MM.1S (cell line): Measurements from ENCODE around the gene DTX4.

Experiments used
- DNase-seq: peaks from one replicate; pipeline ENCODE4 v3.0.0-alpha.2; 2015
- H2AFZ ChIP-seq: fragments of 300-600 bp; sonication (generic); 2 replicates; pipeline ENCODE4 v1.6.0; 2016; ENCODE audit warnings: antibody characterized with exemption, low read length
- H3F3A ChIP-seq: fragments of 300-600 bp; sonication (generic); 2 replicates; pipeline ENCODE4 v1.6.1; 2016; ENCODE audit warnings: mild to moderate bottlenecking, antibody characterized with exemption, low read length, moderate library complexity, mixed read lengths; ENCODE audit not compliant: insufficient read depth
- H3K27ac ChIP-seq: fragments of 300-600 bp; sonication (generic); 2 replicates; pipeline ENCODE4 v1.5.1; 2016; ENCODE audit warnings: mild to moderate bottlenecking, low read length
- H3K27me3 ChIP-seq: fragments of 300-600 bp; sonication (generic); replicated peaks from 2 replicates; pipeline ENCODE4 v1.6.0; 2016; ENCODE audit warnings: low read length; ENCODE audit not compliant: insufficient read depth
- H3K36me3 ChIP-seq: fragments of 300-600 bp; sonication (generic); replicated peaks from 2 replicates; pipeline ENCODE4 v1.6.1; 2016; ENCODE audit warnings: mild to moderate bottlenecking, low read length, mixed read lengths; ENCODE audit not compliant: insufficient read depth
- H3K4me1 ChIP-seq: fragments of 300-600 bp; sonication (generic); 2 replicates; pipeline ENCODE4 v1.6.1; 2016; ENCODE audit warnings: low read length, mixed read lengths
- H3K4me2 ChIP-seq: fragments of 300-600 bp; sonication (generic); 2 replicates; pipeline ENCODE4 v1.6.0; 2016; ENCODE audit warnings: low read depth, low read length
- H3K4me3 ChIP-seq: fragments of 300-600 bp; sonication (generic); 2 replicates; pipeline ENCODE4 v1.5.1; 2016; ENCODE audit warnings: low read length, mixed read lengths
- H3K79me2 ChIP-seq: fragments of 300-600 bp; sonication (generic); 2 replicates; pipeline ENCODE4 v1.6.1; 2016; ENCODE audit warnings: mixed run types, low read length, mixed read lengths
- H3K9ac ChIP-seq: fragments of 300-600 bp; sonication (generic); 2 replicates; pipeline ENCODE4 v1.6.1; 2016; ENCODE audit warnings: low read length, mixed read lengths
- H3K9me2 ChIP-seq: fragments of 300-600 bp; sonication (generic); replicated peaks from 2 replicates; pipeline ENCODE4 v1.6.1; 2016; ENCODE audit warnings: mild to moderate bottlenecking, low read length, mixed read lengths; ENCODE audit not compliant: insufficient read depth
- H3K9me3 ChIP-seq: fragments of 300-600 bp; sonication (generic); replicated peaks from 2 replicates; pipeline ENCODE4 v1.6.1; 2016; ENCODE audit warnings: mild to moderate bottlenecking, low read length, mixed read lengths; ENCODE audit not compliant: insufficient read depth
- H4K20me1 ChIP-seq: fragments of 300-600 bp; sonication (generic); 2 replicates; pipeline ENCODE4 v1.6.1; 2016; ENCODE audit warnings: mild to moderate bottlenecking, low read length, moderate library complexity, mixed read lengths; ENCODE audit not compliant: insufficient read depth
- CTCF ChIP-seq: fragments of 300-600 bp; sonication (generic); IDR thresholded peaks from 2 replicates; pipeline ENCODE4 v1.5.1; 2016; ENCODE audit warnings: antibody characterized with exemption, low read length, mixed read lengths
- EZH2 ChIP-seq: fragments of 300-600 bp; sonication (generic); optimal IDR thresholded peaks from 2 replicates; pipeline ENCODE3; 2017; ENCODE audit warnings: low read depth, mild to moderate bottlenecking, antibody characterized with exemption, low read length, mixed read lengths
- EZH2phosphoT487 ChIP-seq: fragments of 300-600 bp; sonication (generic); IDR thresholded peaks from 2 replicates; pipeline ENCODE4 v1.6.1; 2018; ENCODE audit warnings: antibody characterized with exemption, low read length

DTX4 gene

DNA sequence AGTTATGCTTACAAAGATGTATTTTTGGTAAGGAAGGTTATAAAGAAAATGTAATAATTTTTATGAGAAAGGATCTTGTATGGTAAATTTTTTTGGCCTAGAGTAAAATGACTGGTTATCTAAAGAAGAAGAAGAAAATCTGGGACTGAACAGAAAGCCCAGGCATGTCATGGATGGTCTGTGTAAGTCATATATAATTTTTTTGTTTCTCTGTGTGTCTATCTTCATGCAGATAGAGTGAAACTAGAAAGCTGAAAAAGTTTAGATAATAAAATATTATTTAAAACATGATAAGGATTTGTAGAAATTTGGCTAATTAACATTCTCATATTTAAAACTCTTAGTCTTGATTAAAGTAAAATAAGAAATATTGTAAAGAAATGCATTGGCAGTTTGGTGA lies 68.4 kb downstream of the DTX4 start:
- DNase-seq = no peak
- H3F3A ChIP-seq = no peaks in the 10 kb centered on the region
- H3K9me2 ChIP-seq = no peaks in the 10 kb centered on the region
- no peak overlapping the region for H3K4me2 ChIP-seq
- no peaks in the 10 kb centered on the region for H3K9me3 ChIP-seq
- H3K27me3 ChIP-seq = no peaks in the 10 kb centered on the region
- H3K36me3 ChIP-seq = no peaks in the 10 kb centered on the region
- no peaks in the 10 kb centered on the region for H4K20me1 ChIP-seq
- no peaks in the 10 kb centered on the region for H3K79me2 ChIP-seq
- no peaks in the 10 kb centered on the region for H3K4me1 ChIP-seq
- H3K4me3 ChIP-seq = no peak overlapping the region
- H2AFZ ChIP-seq = no peak overlapping the region
- H3K27ac ChIP-seq = no peak overlapping the region
- no peak overlapping the region for H3K9ac ChIP-seq
- no peak for TF ChIP-seq CTCF
- TF ChIP-seq EZH2 = no peak
- TF ChIP-seq EZH2phosphoT487 = no peak

DNA sequence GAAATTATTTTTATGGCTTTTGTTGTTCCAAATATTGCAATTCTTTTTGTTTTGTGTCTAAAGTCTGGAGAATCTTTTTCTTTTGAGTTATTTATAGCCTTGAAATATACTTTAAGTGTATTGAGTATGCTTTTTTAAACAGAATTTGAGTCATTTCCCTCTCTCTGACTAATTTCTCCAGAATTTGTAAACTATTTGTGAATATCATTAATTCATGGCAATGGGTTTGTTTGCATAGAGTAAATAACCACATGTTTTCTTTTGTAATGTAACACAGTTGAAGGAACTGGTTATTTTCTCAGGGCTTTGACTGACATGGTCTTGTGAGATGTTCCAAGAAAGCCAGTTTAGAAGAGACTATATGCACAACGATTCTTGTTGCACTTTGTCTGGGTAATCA lies 71.7 kb downstream of the DTX4 start:
- Histone ChIP-seq H3K79me2 (no peaks in the 10 kb centered on the region), H3K27me3 (no peaks in the 10 kb centered on the region), H4K20me1 (no peaks in the 10 kb centered on the region), H3K4me3 (no peak overlapping the region), H3K36me3 (no peaks in the 10 kb centered on the region), H3K9ac (no peak overlapping the region), H3K9me2 (no peaks in the 10 kb centered on the region), H3K4me1 (no peaks in the 10 kb centered on the region), H3K9me3 (no peaks in the 10 kb centered on the region), H2AFZ (no peak overlapping the region), H3K4me2 (no peak overlapping the region), H3K27ac (no peak overlapping the region), H3F3A (no peaks in the 10 kb centered on the region)
- DNase-seq = no peak
- TF ChIP-seq EZH2phosphoT487 (no peak), CTCF (no peak), EZH2 (no peak)

GRCh38 chr11:59247531-59248227 lies 75.7 kb downstream of the DTX4 start:
- no peaks in the 10 kb centered on the region for H3K9me3 ChIP-seq
- H3K27ac ChIP-seq = no peak overlapping the region
- no peaks in the 10 kb centered on the region for H3K79me2 ChIP-seq
- no peaks in the 10 kb centered on the region for H3K4me1 ChIP-seq
- H3K9ac ChIP-seq = no peak overlapping the region
- no peak overlapping the region for H3K4me2 ChIP-seq
- DNase-seq = no peak
- no peak overlapping the region for H2AFZ ChIP-seq
- H4K20me1 ChIP-seq = no peaks in the 10 kb centered on the region
- no peaks in the 10 kb centered on the region for H3K27me3 ChIP-seq
- no peak for TF ChIP-seq CTCF
- TF ChIP-seq EZH2phosphoT487 = no peak
- TF ChIP-seq EZH2 = no peak
- no peaks in the 10 kb centered on the region for H3F3A ChIP-seq
- no peaks in the 10 kb centered on the region for H3K36me3 ChIP-seq
- no peak overlapping the region for H3K4me3 ChIP-seq
- H3K9me2 ChIP-seq = no peaks in the 10 kb centered on the region
